Body of pancreas (tissue), 4 donors: ENCODE results near the gene AFDN.
A peak's percentile ranks its signal among the peaks of the same experiment; 100 is the strongest.

ENCODE experiments used
- CTCF ChIP-seq, 7 experiments: fragments of 450-650 bp in 4 of 7; fragments of 200-600 bp in 3 of 7; sonication (generic) in 3 of 7; IDR thresholded peaks; one replicate each; pipeline ENCODE4 v1.5.1; 2016 to 2019; ENCODE audit warnings: antibody characterized with exemption in 7 of 7
- POLR2A ChIP-seq, 3 donors: fragments of 450-650 bp; IDR thresholded peaks; one replicate each; pipeline ENCODE4 v1.6.1; 2016; ENCODE audit warnings: antibody characterized with exemption in 3 of 3, mild to moderate bottlenecking in 2 of 3

- no peak for TF ChIP-seq CTCF (IDR thresholded peaks at IDR 0.05)
- TF ChIP-seq POLR2A (IDR thresholded peaks at IDR 0.05), result peak in 1 of 3 donors; percentile 34
Observed at GRCh38 chr6:167791091-167791779, 35.5 kb upstream of the AFDN start.
